Subcutaneous adipose tissue (tissue), 4 donors: ENCODE data around the gene SLC26A6. TPM values are rescaled to one million over a fixed set of nuclear protein-coding genes. Genes with fewer than 3 reads are reported as not detected.

Experiments
- total RNA-seq, 4 donors: library from RNA; depleted of rRNA; stranded (reverse); fragments of >200 nt; gene quantifications; one replicate each; pipeline ENCODE4 v1.1.0, GENCODE V29; 2016
- TF ChIP-seq, protein P1 (sequence below): fragments of 450-650 bp; IDR thresholded peaks from one replicate; pipeline ENCODE4 v1.5.1; 2016; ENCODE audit warnings: low read depth, mild to moderate bottlenecking, control low read depth, antibody characterized with exemption, moderate library complexity

Gene SLC26A6
- total RNA-seq, 4 donors from 2014 or later: 4.2 to 18.9 (median 18.1) TPM

DNA sequence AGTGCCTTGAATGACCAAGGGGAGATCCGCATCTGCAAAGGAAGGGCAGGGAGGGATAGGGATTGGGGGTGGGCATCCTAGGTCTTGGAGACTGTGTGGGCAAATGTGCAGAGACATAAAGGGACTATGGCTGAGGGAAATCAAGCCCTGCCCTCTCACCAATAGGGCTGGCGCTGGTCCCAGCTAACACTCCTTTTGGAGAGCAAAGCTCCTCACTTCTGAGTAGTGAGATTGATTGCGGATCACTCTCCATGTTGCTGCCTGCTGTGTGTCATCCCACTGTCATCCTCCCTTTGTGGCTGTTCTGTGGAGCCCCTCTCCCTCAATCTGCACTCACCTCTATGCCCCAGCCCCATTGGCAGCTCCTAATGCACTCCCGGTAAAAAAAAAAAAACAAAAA, 29.7 kb upstream of the SLC26A6 start:
- TF ChIP-seq, protein P1, sequence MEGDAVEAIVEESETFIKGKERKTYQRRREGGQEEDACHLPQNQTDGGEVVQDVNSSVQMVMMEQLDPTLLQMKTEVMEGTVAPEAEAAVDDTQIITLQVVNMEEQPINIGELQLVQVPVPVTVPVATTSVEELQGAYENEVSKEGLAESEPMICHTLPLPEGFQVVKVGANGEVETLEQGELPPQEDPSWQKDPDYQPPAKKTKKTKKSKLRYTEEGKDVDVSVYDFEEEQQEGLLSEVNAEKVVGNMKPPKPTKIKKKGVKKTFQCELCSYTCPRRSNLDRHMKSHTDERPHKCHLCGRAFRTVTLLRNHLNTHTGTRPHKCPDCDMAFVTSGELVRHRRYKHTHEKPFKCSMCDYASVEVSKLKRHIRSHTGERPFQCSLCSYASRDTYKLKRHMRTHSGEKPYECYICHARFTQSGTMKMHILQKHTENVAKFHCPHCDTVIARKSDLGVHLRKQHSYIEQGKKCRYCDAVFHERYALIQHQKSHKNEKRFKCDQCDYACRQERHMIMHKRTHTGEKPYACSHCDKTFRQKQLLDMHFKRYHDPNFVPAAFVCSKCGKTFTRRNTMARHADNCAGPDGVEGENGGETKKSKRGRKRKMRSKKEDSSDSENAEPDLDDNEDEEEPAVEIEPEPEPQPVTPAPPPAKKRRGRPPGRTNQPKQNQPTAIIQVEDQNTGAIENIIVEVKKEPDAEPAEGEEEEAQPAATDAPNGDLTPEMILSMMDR: no peak

DNA sequence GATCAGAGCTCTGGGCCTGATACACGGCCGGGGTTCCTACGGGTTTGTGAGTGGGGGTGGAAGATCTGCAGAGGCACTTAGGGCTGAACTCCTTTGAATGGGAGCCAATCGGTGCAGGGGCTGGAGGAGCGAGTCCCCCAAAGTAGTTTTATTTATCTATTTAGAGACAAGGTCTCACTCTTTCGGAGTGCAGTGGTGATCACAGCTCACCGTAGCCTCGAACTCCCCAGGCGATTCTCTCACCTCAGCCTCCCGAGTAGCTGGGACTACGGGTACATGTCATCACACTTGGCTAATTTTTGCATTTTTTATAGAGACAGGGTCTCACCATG, 29.0 kb upstream of the SLC26A6 start:
- TF ChIP-seq, protein P1: no peak

DNA sequence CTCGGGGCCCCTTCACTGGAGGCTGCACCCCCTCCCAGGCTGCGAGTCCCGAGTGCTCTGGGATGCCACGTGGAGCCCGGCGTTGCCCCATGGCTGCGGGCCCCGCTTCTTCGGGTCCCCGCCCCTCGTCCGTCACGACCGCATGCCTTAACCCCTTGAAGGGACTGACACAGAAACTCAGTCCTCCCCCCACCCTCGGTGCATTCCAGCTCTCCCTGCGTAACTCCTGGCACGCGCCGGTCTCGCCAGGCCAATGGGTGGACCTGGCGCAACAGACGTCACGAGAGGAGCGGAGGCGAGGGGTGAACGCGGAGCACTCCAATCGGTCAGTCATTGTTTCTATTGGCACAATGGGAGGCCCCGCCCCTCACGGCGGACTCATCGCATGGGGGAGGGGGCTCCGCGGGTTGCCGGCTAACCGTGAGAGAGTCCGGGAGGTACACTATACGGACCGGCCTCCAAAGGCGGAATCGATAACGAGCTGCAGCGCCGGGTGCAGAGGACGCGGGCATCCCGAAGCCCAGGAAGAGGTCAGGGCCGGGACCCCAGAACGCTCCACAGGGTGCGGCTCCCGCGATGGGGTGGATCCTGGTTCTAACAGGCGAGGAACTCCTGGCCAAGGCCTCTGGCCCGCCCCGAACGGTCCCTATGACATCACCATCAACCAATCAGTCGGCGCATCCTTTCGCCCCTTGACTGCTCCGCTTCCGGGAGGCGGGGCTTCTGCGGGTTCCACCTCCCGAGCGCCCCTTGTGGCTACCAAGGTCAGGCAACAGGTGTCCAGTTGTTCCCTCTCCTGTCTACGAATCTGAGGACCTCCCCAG, 28.4 kb upstream of the SLC26A6 start:
- TF ChIP-seq, protein P1: no peak

DNA sequence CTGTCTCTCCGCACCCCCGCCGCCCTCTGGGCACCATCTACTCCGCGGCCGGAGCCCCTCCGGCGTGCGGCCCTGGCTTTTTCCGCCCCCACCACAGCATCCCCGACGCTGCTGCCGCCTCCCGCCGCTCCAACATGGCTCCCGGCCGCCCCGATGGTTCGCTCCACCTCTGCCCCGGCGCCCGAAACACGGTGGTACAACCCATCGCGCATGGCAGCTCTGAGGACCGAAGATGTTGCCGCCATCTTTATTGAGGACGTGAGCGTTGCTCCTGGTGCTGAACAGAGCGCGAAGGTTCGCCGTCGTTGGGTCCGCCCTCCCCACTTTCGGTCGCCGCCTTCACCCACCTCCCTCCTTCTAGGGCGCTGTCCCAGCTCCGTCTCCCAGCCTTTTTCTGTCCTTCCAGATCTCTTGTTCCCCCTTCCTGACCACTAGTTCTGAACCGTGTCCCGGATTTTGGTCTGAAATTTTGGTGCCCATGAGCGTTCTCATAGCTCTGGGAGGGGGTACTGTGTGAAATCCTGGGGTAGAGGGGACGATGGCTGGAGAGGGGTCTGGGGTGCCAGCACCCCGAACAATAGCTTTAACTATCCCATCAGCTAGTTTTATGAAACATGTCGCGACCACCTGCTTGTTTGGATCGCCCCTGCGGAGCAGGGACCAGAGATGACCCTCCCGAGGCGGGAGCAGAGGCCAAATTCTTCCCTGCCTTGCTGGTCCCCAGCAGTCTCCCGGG, 27.7 kb upstream of the SLC26A6 start, which contains the start of gene CELSR3:
TSS of gene CELSR3 (minus strand) at position 134 of the 736 bp plus-strand sequence. CDS start 252 bp downstream, outside the sequence.
- TF ChIP-seq, protein P1: no peak

DNA sequence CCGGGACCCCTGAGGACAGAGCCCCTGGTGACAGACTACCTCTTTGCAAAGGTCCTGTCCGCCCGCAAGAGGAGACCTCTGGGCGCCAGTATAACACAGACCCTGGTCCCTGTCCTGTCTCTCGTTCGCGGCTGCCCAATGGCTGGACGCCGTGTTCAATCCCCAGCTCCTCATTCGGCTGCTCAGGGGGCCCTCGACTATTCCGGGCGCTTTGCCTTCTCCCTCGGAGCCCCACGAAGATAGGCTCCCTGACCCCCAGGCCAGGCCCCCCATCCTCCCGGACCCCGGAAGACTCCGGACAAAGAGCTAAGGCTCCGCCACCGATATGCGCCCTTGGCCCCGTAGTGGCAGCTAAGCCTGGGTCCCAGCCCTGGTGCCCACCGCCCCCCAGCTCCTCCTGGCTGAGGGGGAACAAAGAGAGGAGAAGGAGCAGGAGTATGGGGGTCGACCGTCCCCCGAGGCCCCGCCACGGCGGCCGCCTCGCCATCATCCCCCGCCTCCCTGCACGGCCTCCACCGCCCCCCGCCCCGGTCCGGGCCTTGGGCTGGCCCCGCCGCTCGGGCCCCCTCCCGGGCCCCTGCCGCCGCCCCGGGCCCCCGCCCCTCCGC, 27.0 kb upstream of the SLC26A6 start:
- TF ChIP-seq, protein P1: no peak

DNA sequence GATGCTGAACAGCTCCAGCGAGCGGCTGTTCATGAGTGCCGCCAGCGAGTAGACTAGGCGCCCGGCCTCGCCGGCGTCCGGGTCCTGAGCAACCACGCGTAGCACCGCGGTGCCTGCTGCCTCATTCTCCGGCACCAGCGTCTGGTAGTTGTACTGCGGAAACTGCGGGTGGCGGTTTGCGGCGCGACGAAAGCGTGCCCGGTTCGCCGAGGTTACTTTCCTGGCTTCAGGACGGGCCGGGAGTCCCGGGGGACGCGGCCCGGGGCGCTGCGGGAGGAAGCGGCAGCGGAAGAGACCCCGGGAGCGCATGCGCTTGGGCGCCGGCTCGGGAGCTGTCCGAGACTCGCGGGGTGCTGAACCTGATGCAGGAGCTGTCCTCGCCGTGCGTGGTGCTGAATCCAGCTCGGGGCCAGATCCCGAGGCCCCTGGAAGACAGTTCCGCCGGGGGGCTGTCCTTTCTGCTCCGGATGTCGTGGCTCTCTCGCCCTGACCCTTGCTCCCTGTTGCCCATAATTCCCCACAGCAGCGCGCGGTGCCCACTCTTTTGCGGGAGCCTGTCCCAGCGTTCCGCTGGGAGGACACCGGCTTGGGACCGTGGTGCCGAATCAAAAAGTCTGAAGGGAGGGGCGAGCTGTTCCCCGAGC, 26.4 kb upstream of the SLC26A6 start:
- TF ChIP-seq, protein P1: no peak
